Upper lobe of right lung (tissue), 1 donor: ENCODE results near the gene CNTNAP2. TPM values are rescaled to one million over a fixed set of nuclear protein-coding genes. Genes with fewer than 3 reads are reported as not detected.

Experiments used
- ATAC-seq: fragments of 200-7000 bp; cut with Tn5 transposase; one replicate; pipeline ENCODE4 v1.9.1; 2020; ENCODE audit warnings: mild to moderate bottlenecking, moderate library complexity
- DNase-seq: peaks from one replicate; pipeline ENCODE4 v3.0.0-alpha.2; 2020
- H3K27ac ChIP-seq: fragments of 200-600 bp; one replicate; pipeline ENCODE4 v1.8.0; 2022
- H3K27me3 ChIP-seq: fragments of 200-600 bp; one replicate; pipeline ENCODE4 v1.8.0; 2022; ENCODE audit warnings: mild to moderate bottlenecking
- H3K36me3 ChIP-seq: fragments of 200-600 bp; one replicate; pipeline ENCODE4 v1.8.0; 2022
- H3K4me1 ChIP-seq: fragments of 200-600 bp; one replicate; pipeline ENCODE4 v1.8.0; 2022
- H3K4me3 ChIP-seq: fragments of 200-600 bp; one replicate; pipeline ENCODE4 v1.8.0; 2022; ENCODE audit warnings: mild to moderate bottlenecking
- H3K9me3 ChIP-seq: fragments of 200-600 bp; one replicate; pipeline ENCODE4 v1.8.0; 2022
- CTCF ChIP-seq: fragments of 200-600 bp; IDR thresholded peaks from one replicate; pipeline ENCODE4 v1.8.0; 2022; ENCODE audit warnings: antibody characterized with exemption
- intact Hi-C: fragments of 100-400 bp; cut with DNase I; formaldehyde crosslinking; loops from one replicate; pipeline ENCODE4 v1.11.0; 2022
- total RNA-seq: library from RNA; stranded (reverse); fragmentation: NEBNext Ultra II Directional; extraction: Animal tissue kit (Norgen Biotek cat#: 25700); gene quantifications from one replicate; pipeline ENCODE4 v1.2.1, GENCODE V29; 2021
- donor health status: DM: no; HTN: yes; CAD: no; lungs with severe emphysema.

Gene CNTNAP2
- total RNA-seq, 1 donor from 2014 or later: 0.41 TPM

GRCh38 chr7:148026713-148027112 is 1910.1 kb downstream of the CNTNAP2 start:
- Histone ChIP-seq H3K9me3 (no peaks in the 10 kb centered on the region), H3K27me3 (no peaks in the 10 kb centered on the region), H3K4me1 (no peaks in the 10 kb centered on the region), H3K27ac (no peak overlapping the region), H3K4me3 (no peak overlapping the region), H3K36me3 (no peaks in the 10 kb centered on the region)
- ATAC-seq (no peak), DNase-seq (no peak)
- no peak for TF ChIP-seq CTCF
- intact Hi-C loops: no loop called here

- no peaks in the 10 kb centered on the region for H3K4me1 ChIP-seq
- intact Hi-C loops: no loop called here
- no peak for TF ChIP-seq CTCF
- H3K27ac ChIP-seq: no peak overlapping the region
- DNase-seq (no peak), ATAC-seq (no peak)
- no peaks in the 10 kb centered on the region for H3K27me3 ChIP-seq
- no peak overlapping the region for H3K4me3 ChIP-seq
- no peaks in the 10 kb centered on the region for H3K36me3 ChIP-seq
- no peaks in the 10 kb centered on the region for H3K9me3 ChIP-seq
Observed at GRCh38 chr7:148028165-148028564, 1911.6 kb downstream of the CNTNAP2 start.

DNA sequence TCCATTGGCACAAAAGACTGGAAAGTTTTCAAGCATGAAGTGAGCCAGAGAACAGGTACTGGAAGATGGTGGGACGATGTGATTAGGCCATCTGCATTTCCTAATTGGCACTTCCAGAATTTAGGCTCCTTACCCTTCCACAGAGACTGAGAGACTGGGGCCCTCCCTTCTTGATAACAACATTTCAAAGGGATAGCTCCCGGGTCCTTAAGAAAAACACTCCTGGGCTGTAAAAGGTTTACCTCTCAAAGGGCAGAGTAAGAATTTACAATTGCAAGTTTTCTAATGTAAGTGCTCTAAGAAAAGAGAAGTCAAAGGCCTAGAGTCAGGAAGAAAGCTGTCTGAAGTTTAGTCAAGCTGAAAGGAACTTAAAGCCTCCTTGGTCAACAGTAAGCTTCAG is 1914.4 kb downstream of the CNTNAP2 start:
- Histone ChIP-seq H3K27ac (no peak overlapping the region), H3K4me3 (no peak overlapping the region), H3K36me3 (no peaks in the 10 kb centered on the region), H3K4me1 (no peaks in the 10 kb centered on the region), H3K9me3 (no peaks in the 10 kb centered on the region), H3K27me3 (no peaks in the 10 kb centered on the region)
- ATAC-seq (no peak), DNase-seq (no peak)
- TF ChIP-seq CTCF: no peak
- intact Hi-C loops: no loop called here

DNA sequence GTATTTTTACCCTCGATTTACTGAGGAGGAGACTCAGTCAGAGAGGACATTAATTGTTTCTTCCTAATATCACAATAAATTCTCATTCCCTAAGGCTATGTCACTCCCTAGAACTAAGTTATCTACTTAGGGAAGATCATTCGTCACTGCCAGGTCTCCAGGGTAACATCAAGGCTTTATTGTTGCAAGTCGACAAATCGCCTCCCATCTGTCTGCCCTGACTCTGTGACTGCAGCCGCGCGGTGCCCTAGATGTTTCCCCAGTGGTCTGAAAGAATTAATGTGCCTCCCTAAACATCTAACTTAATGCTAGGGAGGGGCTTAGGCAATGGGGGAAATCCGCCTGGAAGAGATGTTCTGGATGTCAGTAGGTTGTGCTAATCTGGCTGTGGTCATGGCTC is 1915.2 kb downstream of the CNTNAP2 start:
- no peaks in the 10 kb centered on the region for H3K27me3 ChIP-seq
- H3K36me3 ChIP-seq: no peaks in the 10 kb centered on the region
- intact Hi-C loops: no loop called here
- no peak for TF ChIP-seq CTCF
- no peaks in the 10 kb centered on the region for H3K4me1 ChIP-seq
- DNase-seq: no peak
- ATAC-seq: no peak
- no peak overlapping the region for H3K27ac ChIP-seq
- no peak overlapping the region for H3K4me3 ChIP-seq
- H3K9me3 ChIP-seq: no peaks in the 10 kb centered on the region

DNA sequence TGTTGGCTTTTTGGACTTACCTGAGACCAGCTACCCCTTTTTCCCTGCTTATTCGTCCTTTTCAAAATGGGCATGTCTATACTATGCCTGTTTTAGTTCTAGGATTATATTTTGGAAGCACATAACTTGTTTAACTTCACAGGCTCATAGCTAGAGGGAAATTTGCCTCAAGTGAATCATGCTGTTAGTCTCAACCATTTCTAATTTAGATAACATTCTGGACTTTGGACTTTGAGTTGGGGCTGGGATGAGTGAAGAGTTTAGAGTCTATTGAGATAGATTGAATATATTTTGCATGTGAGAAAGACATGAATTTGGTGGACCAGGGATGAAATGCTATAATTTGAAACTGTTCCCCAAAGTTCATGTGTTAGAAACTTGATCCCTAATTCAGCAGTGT is 1919.3 kb downstream of the CNTNAP2 start:
- no peak for ATAC-seq
- no peak overlapping the region for H3K27ac ChIP-seq
- no peaks in the 10 kb centered on the region for H3K9me3 ChIP-seq
- no peak overlapping the region for H3K4me3 ChIP-seq
- no peak for TF ChIP-seq CTCF
- DNase-seq: no peak
- H3K36me3 ChIP-seq: no peaks in the 10 kb centered on the region
- no peaks in the 10 kb centered on the region for H3K27me3 ChIP-seq
- intact Hi-C loops: no loop called here
- H3K4me1 ChIP-seq: no peaks in the 10 kb centered on the region

GRCh38 chr7:148037044-148037443 is 1920.4 kb downstream of the CNTNAP2 start:
- intact Hi-C loops: no loop called here
- DNase-seq (no peak), ATAC-seq (no peak)
- Histone ChIP-seq H3K9me3 (no peaks in the 10 kb centered on the region), H3K4me1 (no peaks in the 10 kb centered on the region), H3K36me3 (no peaks in the 10 kb centered on the region), H3K27me3 (no peaks in the 10 kb centered on the region), H3K27ac (no peak overlapping the region), H3K4me3 (no peak overlapping the region)
- no peak for TF ChIP-seq CTCF
